ENCODE results near the gene NPSR1.

DNA sequence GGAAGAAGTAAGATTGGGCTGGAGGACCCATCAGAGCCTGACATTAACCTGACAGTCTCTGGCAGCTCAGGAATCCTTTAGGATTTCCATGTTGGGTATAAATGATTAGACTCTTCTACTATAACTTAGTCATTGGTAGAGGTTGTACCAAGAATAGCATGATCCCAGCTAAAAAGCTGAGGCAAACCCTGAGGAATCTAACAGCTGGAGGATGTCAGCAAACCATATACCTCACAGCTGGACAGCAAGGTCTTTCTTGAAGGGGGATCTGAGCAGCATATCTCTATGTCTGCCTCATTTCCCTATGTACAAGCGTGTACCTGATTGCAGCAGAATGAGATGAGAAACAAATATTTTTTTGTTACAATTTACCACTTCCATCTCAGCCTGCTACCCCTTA, 103.2 kb downstream of the NPSR1 start:
- no peak for TF ChIP-seq EZH2phosphoT487 (IDR thresholded peaks at IDR 0.05; ENCODE audit: borderline replicate concordance, low read length)
- TF ChIP-seq, protein P1, sequence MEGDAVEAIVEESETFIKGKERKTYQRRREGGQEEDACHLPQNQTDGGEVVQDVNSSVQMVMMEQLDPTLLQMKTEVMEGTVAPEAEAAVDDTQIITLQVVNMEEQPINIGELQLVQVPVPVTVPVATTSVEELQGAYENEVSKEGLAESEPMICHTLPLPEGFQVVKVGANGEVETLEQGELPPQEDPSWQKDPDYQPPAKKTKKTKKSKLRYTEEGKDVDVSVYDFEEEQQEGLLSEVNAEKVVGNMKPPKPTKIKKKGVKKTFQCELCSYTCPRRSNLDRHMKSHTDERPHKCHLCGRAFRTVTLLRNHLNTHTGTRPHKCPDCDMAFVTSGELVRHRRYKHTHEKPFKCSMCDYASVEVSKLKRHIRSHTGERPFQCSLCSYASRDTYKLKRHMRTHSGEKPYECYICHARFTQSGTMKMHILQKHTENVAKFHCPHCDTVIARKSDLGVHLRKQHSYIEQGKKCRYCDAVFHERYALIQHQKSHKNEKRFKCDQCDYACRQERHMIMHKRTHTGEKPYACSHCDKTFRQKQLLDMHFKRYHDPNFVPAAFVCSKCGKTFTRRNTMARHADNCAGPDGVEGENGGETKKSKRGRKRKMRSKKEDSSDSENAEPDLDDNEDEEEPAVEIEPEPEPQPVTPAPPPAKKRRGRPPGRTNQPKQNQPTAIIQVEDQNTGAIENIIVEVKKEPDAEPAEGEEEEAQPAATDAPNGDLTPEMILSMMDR (IDR thresholded peaks at IDR 0.05; ENCODE audit: low read depth, low read length, poor library complexity, severe bottlenecking) = no peak

Data from DOHH2 (cell line).